Stimulated activated naive CD8-positive, alpha-beta T cell treated with anti-CD3 and anti-CD28 coated beads, Interleukin-15, Interleukin-2, amounts not matched to agents 100 U/mL and 50 U/mL, for 24 hours (primary cell): ENCODE measurements around the gene RSPH6A.

ENCODE experiments used
- ATAC-seq: fragments of 150-1000 bp; cut with Tn5 transposase; one replicate; pipeline ENCODE4 v1.10.0; 2021
- DNase-seq: peaks from one replicate; pipeline ENCODE4 v3.0.0; 2021

RSPH6A gene

DNA sequence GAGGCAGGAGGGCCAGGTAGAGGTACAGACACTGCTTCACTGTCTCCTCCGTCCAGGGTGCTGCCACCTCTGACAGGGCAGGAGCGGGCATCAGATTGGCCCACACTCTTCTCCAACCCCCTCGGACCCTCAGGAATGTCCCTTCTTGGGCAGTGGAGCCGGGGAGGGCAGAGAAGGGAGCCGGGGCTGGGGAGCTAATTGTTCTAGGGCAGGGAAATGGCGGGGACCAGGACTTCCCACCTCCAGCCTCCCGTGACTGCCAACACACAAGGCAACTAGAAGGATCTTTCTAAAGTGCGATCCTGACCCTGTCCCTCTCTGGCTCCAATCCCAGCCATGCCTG lies 10.1 kb upstream of the RSPH6A start:
- ATAC-seq = no peak
- DNase-seq = no peak

DNA sequence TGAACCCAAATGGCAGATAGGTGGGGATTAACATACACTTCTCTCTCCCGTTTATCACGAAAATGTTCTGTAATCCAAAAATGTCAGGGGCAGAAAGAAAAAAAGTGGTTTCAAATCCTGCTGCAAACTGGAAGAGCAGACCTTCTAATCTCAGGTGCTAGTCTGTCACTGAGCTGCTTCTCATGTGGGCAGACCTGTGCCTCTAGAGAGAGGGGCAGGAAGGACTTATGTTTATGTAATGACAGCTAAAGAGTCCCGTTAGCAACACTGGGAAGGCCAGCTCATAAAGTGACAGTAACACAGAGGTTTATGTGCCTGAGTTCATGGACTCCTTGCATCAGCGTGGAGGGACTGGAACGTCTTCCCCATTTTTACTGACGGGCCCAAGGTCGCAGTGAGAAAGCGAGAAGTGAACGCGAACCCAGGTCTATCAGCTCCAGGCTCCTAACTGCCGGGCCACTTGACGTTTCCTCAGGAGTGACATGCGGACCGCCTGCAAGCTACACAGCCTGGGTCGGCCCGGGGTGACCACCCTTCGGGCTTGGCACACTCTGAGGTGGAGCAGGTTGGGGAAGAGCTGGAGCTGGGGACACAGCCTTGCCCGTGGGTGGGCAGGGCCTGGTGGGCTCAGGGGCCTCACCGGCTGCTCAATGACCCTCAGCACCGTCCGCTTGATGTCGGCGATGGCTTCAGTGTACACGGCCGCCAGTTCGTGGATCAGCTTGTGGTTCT lies 9.6 kb upstream of the RSPH6A start:
- no peak for DNase-seq
- no peak for ATAC-seq

DNA sequence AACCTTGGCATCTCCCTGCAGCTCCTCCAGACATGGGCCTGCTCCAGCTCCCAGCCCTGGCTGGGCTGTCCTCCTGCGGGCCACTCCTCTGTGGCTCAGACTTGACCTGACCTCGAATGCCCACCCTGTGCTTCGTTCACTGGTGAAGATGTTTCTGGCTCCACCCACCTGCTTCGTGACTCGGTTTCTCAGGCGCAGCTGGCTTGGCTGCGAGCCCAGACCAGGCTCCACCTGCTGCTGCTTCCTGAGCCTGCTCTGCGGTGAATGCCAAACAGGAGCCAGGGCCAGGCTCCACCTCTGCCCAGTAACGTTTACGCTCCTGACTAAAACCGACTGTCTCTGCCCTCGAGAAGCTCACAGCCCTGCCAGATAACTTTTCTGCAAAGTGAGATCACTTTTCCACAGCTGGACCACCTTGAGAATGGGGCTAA lies 8.9 kb upstream of the RSPH6A start:
- ATAC-seq = no peak

DNA sequence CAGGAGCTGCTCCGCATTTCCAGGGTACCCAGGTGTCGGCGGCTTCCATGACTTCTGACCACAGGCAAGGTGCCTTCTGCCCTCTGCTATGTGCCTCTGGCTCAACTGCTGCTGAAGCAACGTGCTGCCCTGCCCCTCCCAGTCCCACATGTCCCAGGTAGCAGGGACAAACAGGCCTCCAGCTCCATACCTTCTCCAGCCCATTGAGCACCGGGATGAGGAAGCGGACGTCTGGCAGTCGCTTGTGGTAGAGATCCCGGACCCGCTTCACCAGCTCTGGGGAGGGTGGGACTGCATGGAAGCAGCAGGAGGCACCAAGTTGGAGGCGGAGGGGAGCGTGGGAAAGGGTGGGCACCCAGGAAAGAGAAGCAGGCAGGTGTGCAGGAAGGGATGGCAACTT lies 8.1 kb upstream of the RSPH6A start:
- DNase-seq (no peak), ATAC-seq (no peak)

More for the DNA sequence above, 8.9 kb upstream of the RSPH6A start:
- DNase-seq = no peak

DNA sequence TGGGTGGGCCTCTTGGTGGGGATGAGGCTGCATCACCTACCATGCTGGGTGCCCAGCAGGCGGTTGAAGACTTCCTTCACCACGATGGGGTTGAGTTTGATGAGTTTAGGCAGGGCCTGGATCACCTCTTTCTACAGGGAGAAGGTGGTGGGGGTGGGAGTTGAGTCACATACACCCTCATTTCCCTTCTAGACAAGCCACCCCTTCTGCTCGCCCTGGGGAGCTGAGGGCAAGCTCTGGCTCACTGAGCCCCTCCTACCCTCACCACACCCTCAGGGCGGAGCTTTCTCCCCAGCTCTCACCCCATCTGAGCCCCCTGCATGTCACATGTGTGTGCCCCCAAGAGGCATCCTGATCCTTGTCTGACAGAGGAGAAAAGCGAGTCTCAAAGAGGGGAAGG lies 7.6 kb upstream of the RSPH6A start:
- DNase-seq (no peak), ATAC-seq (no peak)

DNA sequence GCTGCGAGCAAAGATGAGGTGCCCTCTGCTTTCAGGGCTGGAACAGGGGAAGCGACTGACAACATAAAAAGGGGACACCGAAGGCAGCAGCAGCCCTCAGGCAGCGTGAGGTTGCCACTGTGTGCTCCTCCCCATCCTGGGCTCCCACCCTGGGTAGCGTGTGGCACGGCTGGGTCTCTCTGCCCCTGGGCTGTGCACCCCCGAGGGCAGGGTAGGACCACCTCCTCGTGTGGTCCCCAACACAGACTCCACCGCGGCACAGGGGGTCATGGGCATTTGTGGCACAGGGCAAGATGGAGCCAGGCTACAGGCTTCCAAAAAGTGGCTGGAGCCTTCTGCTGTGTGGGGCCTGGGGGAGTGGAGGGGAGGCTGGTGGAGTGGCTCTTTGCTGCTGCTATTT lies 6.5 kb upstream of the RSPH6A start:
- DNase-seq (no peak), ATAC-seq (no peak)

DNA sequence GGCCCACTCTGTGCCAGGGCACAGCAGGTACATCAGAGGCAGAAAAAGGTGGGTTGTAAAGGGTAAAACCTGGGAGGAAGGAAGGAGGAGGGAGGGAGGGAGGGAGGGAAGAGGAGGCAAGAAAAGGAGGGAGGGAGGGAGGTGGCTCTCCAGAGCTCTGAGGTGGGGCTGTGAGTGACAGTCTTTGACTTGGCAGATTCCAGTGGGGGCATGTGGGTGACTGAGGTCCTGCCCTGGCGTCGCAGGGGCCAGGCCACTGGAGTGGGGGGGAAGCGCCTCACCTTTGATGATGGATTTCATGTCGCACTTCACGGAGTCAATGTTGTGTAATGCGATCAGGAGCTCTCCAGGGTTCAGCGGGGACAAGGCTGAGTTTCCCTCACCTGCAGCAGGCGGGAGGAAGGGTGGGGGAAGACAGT lies 6.0 kb upstream of the RSPH6A start:
- no peak for DNase-seq
- ATAC-seq = no peak

DNA sequence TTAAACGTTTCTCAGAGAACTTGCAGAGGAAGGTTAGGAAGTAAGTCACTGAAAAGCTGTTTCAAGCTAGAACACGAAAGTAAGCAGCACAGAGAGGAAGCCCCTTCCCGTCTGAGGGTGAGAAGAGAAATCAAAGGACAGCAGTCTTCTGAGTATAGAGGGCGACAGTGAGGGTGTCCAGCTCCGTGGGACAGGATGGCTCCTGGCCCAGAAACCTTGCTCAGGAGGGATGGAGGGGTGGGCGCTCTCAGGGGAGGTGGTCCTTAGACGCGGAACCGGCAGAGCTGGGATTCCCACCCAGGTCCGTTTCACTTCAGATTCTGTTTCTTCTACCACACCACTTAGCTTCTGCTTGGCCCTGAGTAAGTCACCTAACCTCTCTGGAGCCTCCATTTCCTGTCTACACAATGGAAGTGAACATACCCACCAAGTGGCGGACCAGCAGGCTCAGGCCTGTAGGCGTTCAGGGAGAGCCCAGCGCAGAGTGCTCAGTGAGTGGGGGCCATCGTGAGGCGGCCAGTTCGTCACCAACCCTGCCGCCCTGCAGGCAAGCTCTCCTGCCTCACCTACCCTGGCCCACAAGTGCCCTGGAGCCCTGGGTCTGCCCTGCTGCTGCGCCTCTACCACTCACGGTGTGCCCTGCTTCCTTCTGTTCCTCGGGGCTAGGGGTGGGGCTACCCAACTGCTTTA lies 5.5 kb upstream of the RSPH6A start:
- no peak for ATAC-seq
- no peak for DNase-seq

DNA sequence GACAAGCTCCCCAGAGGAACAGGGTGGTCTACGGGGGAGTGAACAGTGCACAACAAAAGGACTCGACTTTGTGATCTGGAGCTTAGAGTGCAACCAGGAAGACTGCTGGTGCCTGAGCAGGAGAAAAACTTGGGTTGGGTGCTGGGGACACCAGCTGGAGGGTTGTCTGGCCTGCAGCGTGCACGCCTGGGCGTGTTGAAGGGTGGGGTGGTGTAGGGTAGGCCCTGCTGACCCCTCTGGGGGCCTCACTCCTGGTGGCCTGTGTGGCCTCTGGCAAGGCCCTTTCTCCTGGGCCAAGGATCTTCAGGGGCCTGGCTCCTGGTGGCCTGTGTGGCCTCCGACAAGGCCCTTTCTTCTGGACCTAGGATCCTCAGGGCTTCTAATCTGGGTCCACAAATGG lies 4.7 kb upstream of the RSPH6A start:
- DNase-seq (no peak), ATAC-seq (no peak)

DNA sequence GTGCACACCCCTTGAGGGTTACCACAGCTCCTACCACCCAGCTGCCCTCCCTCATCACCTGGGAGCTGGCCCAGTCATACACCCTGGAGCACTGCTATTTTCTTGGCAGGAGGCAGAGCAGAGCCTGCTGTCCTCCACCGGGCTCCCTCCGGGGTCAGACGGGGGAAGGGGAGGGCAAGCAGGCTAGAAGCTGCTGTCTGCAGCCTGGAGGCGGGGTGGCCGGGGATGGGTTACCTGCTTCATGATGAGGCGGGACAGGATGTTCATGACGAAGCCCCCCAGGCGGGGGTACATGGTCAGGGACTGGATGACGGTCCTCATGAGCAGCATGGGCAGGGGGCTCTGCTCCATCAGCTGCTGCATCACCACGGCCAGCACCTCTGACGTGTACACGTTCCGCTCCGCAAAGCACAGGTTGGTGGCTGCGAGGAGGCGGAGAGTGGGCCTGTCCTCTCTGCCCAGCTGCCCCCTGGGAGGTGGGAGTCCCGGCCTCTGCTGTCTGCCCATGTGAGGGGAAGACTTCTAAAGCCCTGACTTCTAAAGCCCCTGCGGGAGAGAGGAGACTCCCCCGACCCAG lies 2.7 kb upstream of the RSPH6A start:
- DNase-seq (no peak), ATAC-seq (no peak)

DNA sequence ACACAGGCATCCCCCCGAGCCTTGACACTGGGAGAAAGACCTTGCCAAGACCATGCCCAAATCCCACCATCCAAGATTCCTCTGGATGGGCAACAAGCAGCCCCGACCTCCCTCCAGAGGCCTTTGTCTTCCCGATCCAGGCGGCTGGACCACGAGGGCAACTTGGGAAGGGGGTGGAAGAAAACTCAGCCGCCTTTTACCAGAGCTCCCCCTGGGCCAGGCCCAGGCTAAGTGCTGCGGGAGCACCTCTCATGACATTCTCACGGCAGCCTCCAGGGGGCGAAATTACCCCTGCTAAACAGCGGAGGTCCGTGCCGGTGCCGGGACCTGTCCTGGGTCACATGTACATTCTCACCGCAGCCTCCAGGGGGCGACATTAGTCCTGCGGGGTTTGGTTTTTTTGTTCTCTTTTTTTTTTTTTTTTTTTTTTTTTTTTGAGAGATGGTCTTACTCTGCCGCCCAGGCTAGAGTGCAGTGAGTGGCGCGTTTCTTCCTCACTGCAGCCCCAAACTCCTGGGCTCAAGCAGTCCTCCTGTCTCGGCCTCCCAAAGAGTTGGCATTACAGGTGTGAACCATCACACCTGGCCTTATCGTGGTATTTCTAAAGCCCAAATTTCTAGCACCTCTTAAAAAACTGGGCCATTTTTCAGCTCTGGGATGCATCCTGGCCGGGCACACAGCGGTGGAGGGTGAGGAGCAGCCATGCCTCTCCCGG lies 2.1 kb upstream of the RSPH6A start:
- peak; percentile 99 for DNase-seq
- ATAC-seq = peak; percentile 97

DNA sequence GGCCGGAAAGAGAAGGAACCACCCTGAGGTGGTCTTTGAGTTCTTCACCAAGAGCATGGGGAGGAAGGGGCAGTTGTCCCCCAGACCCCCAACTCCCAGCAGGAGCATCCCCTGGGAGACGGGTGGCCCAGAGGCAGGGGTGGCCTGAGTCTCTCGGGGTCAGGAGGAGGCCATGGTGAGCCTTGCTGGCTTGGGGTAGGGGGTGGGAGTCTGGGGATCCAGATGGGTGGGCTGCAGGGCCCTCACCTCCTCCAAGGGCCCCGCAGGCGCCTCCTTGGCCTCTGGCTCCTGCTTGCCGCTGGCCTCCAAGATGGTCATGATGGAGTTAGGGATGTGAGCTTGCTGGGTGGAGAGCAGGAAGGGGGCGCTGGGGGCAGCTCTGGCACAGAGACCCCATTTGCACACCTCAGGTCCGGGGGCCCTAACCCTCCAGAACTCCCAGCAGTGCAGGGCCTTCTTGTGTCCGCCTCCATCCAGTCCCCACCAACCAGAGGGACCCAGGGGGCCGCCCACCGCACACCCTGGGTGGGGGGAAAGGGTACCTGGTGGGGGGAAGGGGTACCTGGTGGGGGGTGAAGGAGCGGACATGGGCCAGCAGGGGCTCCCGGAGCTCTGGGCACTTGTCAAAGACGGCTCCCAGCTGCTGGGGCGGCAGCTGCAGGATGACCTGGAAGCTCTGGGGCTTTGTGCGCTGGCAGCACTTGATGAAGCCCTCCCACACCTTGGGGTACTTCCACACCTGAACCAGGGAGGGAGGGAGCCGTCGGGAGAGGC lies 1.3 kb upstream of the RSPH6A start:
- DNase-seq (no peak), ATAC-seq (no peak)

DNA sequence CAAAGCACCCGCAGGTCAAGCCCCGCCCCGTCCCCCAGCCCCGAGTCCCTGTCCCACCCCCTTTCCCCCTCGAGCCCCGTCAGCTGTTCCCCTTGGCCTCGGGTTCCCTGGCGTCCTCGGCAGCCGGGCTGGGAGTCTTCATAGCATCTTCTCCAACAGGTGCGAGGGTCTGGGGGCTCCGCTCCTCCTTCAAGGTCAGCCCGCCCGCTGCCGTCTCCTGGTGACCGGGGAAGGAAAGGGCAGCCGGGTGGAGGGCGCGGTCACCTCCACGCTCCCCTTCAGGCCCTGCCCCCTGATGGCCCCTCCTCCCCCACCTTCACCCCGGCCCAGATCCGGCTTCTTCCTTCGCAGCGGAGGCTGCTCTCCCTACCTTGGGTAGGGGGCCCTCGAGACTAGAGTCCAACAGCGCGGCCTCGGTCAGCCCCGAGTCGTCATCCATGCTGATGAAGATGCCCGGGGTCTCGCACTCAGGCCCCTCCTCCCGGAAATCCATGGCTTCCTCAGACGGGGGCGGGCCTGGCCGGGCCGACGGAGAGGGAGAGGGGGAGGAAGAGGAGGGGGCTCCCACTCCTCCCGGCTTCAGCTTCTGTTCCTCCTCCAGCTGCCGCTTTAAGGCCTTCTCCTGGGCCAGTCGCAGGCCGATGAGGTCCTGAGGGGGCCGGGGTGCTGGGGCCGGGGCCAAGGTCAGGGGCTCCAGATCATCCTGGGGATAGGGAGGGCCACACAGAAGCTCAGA lies 541 bp upstream of the RSPH6A start:
- no peak for DNase-seq
- ATAC-seq = no peak

DNA sequence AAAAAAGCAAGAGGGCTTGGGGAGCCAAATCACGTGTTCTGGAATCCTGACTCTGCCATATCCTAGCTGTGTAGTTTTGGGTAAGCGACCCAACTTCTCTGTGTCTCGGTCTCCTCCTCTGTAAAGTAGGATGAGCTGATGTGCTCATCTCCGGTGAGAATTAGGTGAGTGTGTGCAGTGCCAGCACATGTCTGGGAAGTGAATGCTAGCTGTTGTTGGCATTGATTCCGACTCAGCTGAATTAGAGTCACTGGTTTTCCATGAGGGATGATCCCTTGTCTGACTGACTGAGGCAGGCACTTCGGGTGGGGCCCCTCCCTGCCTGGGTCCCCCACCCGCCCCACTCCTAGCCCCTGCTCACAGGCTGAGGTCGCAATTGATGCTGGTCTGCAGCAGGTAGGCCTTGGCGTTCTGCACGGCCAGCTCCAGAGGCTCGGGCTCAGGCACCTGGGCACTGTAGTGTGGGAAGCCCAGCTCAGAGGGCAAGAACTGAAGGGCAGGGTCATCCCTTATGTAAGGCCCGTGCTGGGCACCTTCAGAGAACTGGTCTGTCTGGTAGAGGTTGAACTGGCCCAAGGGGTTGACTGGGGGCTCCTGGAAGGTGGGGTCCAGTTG lies 835 bp downstream of the RSPH6A start:
- DNase-seq = no peak
- ATAC-seq = no peak

DNA sequence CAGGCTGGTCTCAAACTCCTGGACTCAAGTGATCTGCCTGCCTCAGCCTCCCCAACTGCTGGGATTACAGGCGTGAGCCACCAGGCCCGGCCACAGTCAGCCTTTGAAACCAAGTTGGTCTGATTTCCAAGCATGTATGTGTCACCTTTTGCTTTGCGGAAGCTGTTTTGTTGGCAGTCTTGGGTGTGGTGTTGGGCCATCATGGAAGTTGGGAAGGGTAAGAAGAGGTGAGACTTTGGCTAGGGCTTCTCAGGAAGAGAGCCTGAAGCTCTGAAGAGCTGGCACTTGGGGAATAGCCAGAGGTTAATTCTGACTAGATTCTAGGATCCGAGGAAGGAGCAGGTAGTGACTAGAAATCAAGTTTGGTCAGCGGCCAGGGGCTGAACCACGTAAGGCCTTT lies 2.8 kb downstream of the RSPH6A start:
- DNase-seq (no peak), ATAC-seq (no peak)

DNA sequence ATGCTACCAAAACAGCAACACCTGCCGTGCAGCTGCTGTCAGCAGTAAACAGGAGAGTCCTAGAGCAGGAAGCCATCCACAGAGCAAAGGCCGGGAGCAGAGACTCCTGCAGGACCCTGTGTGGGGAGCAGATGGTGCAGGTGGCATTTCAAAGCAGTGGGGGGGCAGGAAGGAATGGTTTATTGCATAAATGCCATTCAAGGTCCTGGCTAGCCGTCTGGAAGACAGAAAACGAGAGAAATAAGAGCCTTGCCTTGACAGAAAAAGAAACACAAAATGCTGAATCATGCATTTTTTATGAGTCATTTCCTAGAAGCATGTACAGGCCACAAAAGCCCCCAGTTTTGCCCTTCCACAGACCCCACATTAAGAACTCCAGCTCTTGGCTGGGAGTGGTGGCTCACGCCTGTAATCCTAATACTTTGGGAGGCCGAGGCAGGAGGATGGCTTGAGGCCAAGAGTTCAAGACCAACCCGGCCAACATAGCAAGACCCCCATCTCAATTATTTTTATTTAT lies 5.4 kb downstream of the RSPH6A start:
- DNase-seq = no peak

DNA sequence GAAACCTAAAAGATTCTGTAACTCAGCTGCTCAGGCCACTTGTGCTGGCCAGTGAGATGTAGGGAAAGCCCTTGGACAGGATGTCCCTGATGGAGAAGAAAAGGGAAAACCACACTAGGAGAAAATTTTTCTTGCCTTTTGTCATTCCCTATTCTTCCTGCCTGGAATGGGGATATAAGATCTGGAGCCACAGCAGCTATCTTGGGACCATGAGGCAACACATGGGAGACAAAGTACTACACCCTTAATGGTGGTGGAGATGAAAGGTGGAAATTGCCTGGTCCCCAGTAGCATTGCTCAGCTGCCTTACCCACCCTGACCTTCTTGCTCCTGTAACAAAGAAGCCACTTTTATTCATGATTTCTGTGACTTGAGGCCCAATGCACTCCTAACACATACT lies 9.4 kb downstream of the RSPH6A start:
- ATAC-seq (no peak), DNase-seq (no peak)

More for the DNA sequence above, 5.4 kb downstream of the RSPH6A start:
- ATAC-seq = no peak

DNA sequence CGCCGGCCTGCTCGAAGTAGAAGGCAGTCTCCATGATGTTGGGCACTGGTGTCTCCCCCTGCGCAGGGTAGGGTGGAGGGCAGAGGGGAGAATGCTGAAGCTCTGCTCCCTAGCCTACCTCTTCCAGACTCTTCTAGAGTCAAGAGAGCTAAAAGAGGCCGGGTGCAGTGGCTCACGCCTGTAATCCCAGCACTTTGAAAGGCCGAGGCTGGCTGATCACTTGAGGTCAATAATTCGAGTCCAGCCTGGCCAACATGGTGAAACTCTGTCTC lies 10.2 kb downstream of the RSPH6A start:
- ATAC-seq = no peak

DNA sequence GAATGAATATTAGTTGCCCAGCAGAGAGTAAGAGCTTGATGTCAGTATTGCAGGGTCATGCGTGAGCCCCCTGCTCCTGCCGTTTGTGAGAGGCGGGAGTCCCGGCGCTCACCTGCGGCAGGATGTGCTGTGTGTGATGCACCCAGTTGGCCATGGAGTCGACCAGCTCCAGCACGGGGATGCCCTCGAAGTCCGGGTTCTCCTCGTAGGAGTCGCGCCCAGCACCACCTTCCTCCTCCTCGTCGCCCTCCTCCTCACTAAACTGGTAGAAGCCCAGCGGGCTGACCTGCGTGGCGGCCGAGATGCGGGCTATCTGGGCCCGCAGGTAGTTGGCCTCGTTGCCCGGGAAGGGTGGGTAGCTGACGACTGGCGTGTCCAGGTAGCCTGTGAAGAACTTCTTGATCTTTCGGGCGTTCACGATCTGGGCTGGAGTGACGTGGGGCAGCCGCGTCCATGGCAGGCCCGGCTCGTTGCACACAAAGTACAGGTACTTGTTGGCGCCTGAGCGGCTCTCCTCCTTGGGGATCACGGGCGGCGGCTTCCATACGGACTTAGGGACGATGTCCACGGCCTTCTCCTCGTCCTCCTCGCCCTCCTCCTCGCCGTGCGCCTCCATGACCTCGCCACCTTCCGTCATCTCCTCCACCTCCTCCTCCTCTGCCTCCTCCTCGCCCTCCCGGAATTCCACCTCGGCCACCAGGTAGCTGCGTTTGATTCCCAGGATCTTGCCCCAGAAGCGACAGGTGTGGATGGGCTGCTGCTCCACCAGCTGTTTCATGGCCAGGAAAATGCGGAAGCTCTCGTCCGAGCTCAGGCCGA lies 10.8 kb downstream of the RSPH6A start:
- ATAC-seq = no peak
- DNase-seq = no peak

More for the DNA sequence above, 10.2 kb downstream of the RSPH6A start:
- DNase-seq = no peak

DNA sequence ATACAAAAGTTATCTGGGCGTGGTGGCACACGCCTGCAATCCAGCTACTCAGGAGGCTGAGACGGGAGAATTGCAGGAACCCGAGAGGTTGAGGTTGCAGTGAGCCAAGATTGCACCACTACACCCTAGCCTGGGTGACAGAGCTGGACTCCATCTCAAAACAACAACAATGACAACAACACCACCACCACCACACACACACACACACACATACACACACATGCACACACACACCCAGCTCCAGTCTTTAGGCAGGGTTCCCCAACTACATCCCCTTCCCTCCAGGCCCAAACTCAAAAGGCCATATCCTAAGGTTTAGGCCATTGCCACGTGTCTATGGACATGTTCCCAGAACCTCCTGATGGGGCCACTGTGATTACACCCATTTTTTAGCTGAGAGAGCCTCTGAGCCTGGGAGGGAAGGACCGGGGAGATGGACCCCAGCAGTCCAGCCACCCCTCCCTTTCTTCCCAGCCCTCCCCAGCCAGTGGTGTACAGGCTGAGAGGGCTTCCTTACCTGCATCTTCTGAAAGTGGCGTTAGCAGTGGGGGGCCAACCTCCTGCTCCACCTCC lies 13.4 kb downstream of the RSPH6A start:
- no peak for ATAC-seq

More for the DNA sequence above, 13.4 kb downstream of the RSPH6A start:
- DNase-seq = no peak
